Activated naive CD4-positive, alpha-beta T cell treated with anti-CD3 and anti-CD28 coated beads, Interleukin-2, amount 50 U/mL, for 24 hours (primary cell): ENCODE measurements around the gene TMEM132D.
"Not testable (repeated sequence)": the region's sequence is repeated elsewhere in the genome, so short reads cannot be mapped to it uniquely, and the experiment has no call there.

Experiments
- H3K27ac Mint-ChIP-seq: one replicate; pipeline ENCODE4 v1.8.0; 2021; ENCODE audit warnings: mild to moderate bottlenecking, mixed read lengths
- H3K27me3 Mint-ChIP-seq: one replicate; pipeline ENCODE4 v1.8.0; 2021; ENCODE audit warnings: mixed read lengths
- H3K36me3 Mint-ChIP-seq: one replicate; pipeline ENCODE4 v1.8.0; 2021; ENCODE audit warnings: mixed read lengths
- H3K4me1 Mint-ChIP-seq: one replicate; pipeline ENCODE4 v1.8.0; 2021; ENCODE audit warnings: mixed read lengths
- H3K4me3 Mint-ChIP-seq: one replicate; pipeline ENCODE4 v1.8.0; 2021; ENCODE audit warnings: mild to moderate bottlenecking, mixed read lengths
- H3K9me3 Mint-ChIP-seq: one replicate; pipeline ENCODE4 v1.8.0; 2021; ENCODE audit warnings: mixed read lengths

Gene TMEM132D

GRCh38 chr12:129049917-129050316, 853.9 kb downstream of the TMEM132D start:
- H3K27me3 Mint-ChIP-seq = no peaks in the 10 kb centered on the region
- H3K4me3 Mint-ChIP-seq = no peak overlapping the region
- H3K27ac Mint-ChIP-seq = no peak overlapping the region
- H3K4me1 Mint-ChIP-seq = no peaks in the 10 kb centered on the region
- H3K9me3 Mint-ChIP-seq = no peaks in the 10 kb centered on the region
- no peaks in the 10 kb centered on the region for H3K36me3 Mint-ChIP-seq

- not testable (repeated sequence) for H3K4me1 Mint-ChIP-seq, H3K36me3 Mint-ChIP-seq, H3K27ac Mint-ChIP-seq, H3K9me3 Mint-ChIP-seq, H3K27me3 Mint-ChIP-seq, H3K4me3 Mint-ChIP-seq
Measured at GRCh38 chr12:129043334-129043733, 860.5 kb downstream of the TMEM132D start.

GRCh38 chr12:129036135-129036534, 867.7 kb downstream of the TMEM132D start:
- Mint-ChIP-seq H3K9me3 (no peaks in the 10 kb centered on the region), H3K36me3 (no peaks in the 10 kb centered on the region), H3K27ac (no peak overlapping the region), H3K4me3 (no peak overlapping the region), H3K27me3 (no peaks in the 10 kb centered on the region), H3K4me1 (no peaks in the 10 kb centered on the region)

- Mint-ChIP-seq H3K27me3 (no peaks in the 10 kb centered on the region), H3K9me3 (no peaks in the 10 kb centered on the region), H3K36me3 (no peaks in the 10 kb centered on the region), H3K4me3 (no peak overlapping the region), H3K27ac (no peak overlapping the region), H3K4me1 (no peaks in the 10 kb centered on the region)
Measured at GRCh38 chr12:129034558-129035289, 869.1 kb downstream of the TMEM132D start.

GRCh38 chr12:129028844-129029243, 875.0 kb downstream of the TMEM132D start:
- H3K4me3 Mint-ChIP-seq = no peak overlapping the region
- H3K27ac Mint-ChIP-seq = no peak overlapping the region
- H3K27me3 Mint-ChIP-seq = no peaks in the 10 kb centered on the region
- H3K36me3 Mint-ChIP-seq = no peaks in the 10 kb centered on the region
- no peaks in the 10 kb centered on the region for H3K4me1 Mint-ChIP-seq
- no peaks in the 10 kb centered on the region for H3K9me3 Mint-ChIP-seq

GRCh38 chr12:129025055-129025454, 878.8 kb downstream of the TMEM132D start:
- Mint-ChIP-seq H3K27ac (no peak overlapping the region), H3K36me3 (no peaks in the 10 kb centered on the region), H3K9me3 (peaks cover 10% of the 10 kb centered on the region), H3K4me3 (no peak overlapping the region), H3K27me3 (no peaks in the 10 kb centered on the region), H3K4me1 (no peaks in the 10 kb centered on the region)
